ENCODE measurements around the gene TIAM2.

GRCh38 chr6:155183095-155183494 lies 188.0 kb downstream of the TIAM2 start:
- TF ChIP-seq POLR2A (conservative IDR thresholded peaks at IDR 0.05) (no peak), HDAC6 (IDR thresholded peaks at IDR 0.05; ENCODE audit: low read depth, low read length) (no peak), MTA3 (IDR thresholded peaks at IDR 0.05; ENCODE audit: borderline replicate concordance) (no peak), CTCF (IDR thresholded peaks at IDR 0.05 in 2 of 3, conservative IDR thresholded peaks at IDR 0.05 in 1 of 3; ENCODE audit: insufficient read depth in 2 of 3, low read depth in 1 of 3, low read length in 3 of 3) (no peak), PCBP2 (IDR thresholded peaks at IDR 0.05; ENCODE audit: low read depth, low read length, poor library complexity, severe bottlenecking) (no peak), CREB1 (IDR thresholded peaks at IDR 0.05) (no peak), CREB1 (CRISPR knock-in tag; IDR thresholded peaks at IDR 0.05) (no peak), ZMIZ1 (IDR thresholded peaks at IDR 0.05; ENCODE audit: low read depth in 2 of 2, low read length in 2 of 2) (no peak), C11orf30 (IDR thresholded peaks at IDR 0.05; ENCODE audit: low read depth) (no peak), BACH1 (tag; IDR thresholded peaks at IDR 0.05) (no peak), ZNF511 (CRISPR knock-in tag; IDR thresholded peaks at IDR 0.05) (no peak), ZNF263 (CRISPR knock-in tag; IDR thresholded peaks at IDR 0.05; ENCODE audit: borderline replicate concordance) (no peak)

All from K562 (cell line).